K562 treated with DMSO at 1 percent for 4 hours (cell line): ENCODE results near the gene OTX2. TPM values are rescaled to one million over a fixed set of nuclear protein-coding genes. Genes with fewer than 3 reads are reported as not detected.

Source experiments
- total RNA-seq: library from RNA; unstranded; fragments of 300-600 nt; gene quantifications from 2 replicates; pipeline ENCODE4 v1.2.3, GENCODE V29; 2022; ENCODE audit not compliant: insufficient read depth

The OTX2 gene
- total RNA-seq: not detected in 2 replicates

GRCh38 chr14:56810147-56810719 lies at the start of gene OTX2:
Gene OTX2, minus strand, starts transcription at chr14:56810479. Its CDS starts 5,023 bp downstream, at chr14:56805456.

Other genes starting within 250 kb of the OTX2 start
- gene TMEM260, start 230.7 kb downstream of the OTX2 start, total RNA-seq: 2.1 and 6.0 TPM in 2 replicates